Femur (tissue), 1 donor: ENCODE results near the gene SPATA20.
A peak's percentile ranks its signal among the peaks of the same experiment; 100 is the strongest.

Experiments used
- DNase-seq: peaks from one replicate; pipeline ENCODE4 v3.0.0-alpha.2; 2017

Gene SPATA20

DNA sequence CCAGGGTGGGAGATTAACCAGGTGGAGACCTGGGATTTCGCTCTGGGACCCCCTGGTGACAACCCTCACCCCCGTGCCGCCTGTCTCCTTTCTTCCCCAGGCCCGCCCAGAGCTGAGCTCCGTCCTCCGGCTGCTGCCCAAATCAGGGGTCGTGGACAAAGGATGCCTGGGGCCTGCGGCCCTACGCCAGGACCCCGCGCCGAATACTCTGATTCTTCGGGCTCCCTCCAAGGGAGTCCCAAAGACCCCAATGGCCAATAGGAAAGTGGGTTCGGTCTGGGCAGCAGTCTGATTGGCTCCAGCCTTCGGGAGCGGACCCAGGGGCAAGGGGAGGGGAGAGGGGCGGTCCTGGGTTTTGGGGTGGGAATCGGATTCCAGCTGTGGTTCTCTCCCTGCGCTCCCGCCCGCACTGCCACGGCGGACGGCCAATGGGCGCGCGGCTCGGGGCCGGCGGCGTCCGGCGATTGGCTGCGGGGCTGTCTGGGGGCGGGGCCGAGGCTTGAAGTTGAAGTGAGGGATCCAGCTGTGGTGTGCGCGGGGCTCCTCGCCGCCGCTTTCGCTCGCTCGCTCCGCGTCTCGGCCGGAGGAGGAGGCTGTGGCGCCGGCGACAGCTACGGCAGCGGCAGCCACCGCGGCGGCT lies 13.3 kb downstream of the SPATA20 start, which contains the start of gene CACNA1G:
Gene CACNA1G, plus strand, starts transcription at position 531 of the 640 bp plus-strand sequence. CDS start 745 bp downstream, outside the sequence.
- peak; percentile 98 for DNase-seq

DNA sequence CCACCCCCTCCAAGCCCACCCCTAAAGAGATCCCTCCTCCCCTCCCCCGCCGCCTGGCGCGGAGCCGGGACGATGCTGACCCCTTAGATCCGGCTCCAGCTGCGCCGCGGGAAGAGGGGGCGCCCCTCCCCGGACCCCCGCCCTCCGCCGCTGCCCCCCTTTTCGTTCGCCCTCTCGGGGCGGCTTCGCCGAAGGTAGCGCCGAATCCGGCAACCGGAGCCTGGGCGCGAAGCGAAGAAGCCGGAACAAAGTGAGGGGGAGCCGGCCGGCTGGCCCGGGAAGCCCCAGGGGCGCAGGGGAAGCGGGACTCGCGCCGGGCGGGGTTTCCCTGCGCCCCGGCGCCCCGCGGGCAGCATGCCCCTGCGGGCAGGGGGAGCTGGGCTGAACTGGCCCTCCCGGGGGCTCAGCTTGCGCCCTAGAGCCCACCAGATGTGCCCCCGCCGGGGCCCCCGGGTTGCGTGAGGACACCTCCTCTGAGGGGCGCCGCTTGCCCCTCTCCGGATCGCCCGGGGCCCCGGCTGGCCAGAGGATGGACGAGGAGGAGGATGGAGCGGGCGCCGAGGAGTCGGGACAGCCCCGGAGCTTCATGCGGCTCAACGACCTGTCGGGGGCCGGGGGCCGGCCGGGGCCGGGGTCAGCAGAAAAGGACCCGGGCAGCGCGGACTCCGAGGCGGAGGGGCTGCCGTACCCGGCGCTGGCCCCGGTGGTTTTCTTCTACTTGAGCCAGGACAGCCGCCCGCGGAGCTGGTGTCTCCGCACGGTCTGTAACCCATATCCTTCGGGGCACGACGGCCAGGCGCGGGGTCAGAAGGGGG lies 14.2 kb downstream of the SPATA20 start:
- peak; percentile 49 for DNase-seq

DNA sequence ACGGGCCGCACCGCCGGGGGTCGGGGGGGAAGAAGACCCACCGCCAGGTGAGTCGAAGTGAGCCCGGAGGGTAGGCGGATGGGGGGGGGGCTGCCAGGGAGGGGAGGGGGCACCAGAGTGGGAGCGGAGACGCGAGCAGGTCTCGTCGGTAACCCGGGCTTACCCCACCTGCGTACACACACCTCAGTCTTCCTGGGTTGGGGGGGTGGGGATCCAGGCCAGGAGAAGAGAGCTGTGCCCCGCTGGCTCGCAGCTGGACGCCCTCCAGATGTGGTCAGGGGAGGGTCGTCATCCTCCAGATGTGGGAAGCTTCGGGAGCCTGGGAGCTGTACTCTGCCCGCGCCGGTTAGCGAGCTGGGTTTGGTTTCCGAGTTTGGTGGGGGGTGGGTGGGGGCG lies 14.8 kb downstream of the SPATA20 start:
- DNase-seq = peak; percentile 60

DNA sequence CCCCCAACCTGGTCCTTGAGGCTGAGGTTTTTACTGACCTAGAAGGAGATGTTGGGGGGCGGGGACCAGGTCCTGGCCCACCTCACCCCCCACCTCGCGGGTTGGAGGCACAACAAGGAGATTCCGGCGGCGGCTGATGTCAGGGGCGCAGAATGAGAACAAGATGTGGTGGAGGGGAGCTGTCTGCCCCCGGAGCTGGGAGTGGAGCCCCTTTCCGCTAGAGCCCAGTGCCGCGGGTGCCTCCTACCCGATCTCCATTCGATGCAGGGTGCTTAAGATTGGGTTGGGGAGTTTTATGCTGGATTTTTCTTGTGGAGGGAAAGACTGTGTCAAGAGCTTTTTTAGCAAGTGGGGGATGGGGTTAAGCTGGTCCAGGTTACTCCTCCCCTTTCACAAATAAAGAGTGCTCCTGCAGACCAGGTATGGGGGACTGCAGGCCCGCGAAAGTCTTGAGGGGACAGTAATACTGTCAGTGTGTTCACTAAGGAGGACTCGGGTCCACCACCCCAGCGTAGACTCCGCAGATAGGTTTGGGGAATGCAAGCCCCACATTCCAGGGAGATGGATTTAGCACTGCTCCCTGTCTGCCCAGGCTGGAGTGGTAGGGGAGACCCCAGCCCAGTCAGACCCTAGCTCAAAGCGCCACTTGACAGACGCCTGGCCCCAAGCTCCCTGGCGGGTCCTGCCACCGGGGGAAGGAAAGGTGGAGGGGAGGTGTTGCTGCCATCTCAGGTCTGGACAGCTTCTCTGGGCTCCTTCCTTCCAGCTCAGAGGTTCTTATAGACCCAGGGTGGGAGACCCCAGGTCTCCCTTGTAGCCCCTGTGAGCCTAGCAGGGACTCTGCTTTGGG lies 15.5 kb downstream of the SPATA20 start:
- peak; percentile 57 for DNase-seq

DNA sequence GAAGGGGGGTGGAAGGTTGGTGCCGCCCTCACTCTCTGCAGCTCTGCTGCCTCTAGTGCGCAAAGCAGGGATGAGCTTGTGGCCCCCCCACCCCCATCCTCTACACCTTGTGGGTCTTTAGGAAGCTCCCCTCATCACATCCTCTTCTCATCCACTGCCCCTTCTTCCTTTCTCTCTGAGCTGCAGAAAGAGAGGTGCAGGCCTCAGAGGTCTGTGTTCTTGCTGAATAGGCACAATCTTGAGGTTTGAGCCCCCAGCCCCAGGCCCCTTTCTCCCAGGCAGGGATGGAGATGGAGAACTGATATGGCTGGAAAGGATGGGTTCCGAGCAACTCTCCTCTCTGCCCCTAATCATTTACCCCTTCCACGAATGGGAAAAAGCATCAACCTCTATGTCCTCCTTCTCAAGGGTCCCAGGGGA lies 16.1 kb downstream of the SPATA20 start:
- no peak for DNase-seq

DNA sequence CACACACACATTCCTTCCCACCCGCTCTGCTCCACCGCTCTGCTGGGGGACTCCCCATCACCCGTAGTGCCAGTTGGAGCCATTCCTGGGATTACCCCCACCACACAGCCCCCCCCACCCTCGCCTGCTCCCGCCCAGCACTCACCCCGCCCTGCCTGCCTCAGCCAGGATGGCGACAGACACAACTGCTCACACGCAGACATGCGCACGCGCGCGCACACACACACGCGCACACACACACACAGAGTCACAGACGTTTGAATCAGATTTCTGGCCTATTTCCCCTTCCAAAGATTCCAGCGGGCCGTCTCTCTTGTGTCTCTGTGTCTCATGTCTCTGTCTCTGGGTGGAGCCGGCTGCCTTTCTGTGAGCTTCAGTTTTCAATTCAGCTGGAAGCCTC lies 17.9 kb downstream of the SPATA20 start:
- peak; percentile 94 for DNase-seq

DNA sequence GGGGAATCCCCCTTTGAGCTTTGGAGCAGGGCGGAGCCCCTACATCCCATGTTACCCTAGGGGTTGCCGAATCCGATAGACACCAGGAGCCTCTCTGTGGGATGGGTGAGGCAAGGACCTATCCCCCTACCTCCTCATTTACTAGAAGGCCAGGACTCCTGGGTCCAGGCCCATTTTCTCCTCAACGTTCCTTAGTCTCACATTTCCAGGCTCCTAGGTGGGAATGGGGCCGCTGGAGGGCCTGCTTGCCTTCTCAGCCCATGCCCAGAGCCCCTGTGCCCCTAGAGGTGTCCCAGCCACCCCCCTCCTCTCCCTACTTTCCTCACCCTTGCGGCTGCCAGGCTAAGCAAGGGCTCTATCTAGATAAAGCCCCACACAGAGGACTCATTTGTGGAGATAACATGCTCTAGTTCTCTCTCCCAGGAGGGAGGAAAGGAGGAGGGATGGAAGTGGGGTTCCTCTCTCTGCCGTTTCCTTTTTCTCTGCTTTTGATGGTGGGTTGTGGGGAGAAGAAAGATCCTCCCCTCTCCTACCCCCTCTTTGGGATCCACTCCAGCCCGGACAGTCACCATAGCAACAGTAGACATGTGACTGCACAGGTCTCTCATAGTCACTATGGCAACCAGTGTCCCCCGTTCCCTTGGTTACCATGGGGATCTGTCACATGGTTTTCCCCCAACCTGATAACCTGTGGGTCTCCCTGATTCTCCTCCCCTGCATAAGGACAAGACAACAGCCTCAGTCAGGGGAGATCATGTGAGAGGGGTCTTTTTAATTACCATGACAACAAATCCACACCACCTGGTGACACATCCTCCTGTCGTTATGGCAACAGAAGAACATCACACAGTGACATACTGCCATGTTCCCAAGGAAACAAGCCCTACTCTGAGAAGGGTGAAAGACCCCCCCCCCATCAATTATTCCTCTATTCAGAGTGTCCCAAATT lies 18.7 kb downstream of the SPATA20 start:
- peak; percentile 75 for DNase-seq

DNA sequence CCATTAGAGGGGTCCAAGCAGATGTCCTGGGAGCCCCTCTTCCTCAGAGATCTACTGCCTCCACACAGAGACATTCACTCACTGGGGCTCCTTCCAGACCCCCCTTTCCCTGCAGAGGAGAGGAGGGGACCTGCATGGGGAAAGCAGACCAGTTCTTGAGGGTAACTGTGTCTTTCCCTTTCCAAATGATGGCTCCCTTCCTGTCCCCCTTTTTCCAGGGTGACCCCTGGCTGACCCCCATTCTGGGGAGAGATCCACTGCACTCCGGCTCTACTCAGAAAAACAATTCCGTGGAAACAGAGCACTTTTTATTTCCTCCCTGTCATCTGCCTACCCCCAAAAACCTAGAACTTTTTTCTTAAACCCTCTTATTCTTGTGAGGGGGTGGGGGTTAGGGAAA lies 19.9 kb downstream of the SPATA20 start:
- DNase-seq = no peak

DNA sequence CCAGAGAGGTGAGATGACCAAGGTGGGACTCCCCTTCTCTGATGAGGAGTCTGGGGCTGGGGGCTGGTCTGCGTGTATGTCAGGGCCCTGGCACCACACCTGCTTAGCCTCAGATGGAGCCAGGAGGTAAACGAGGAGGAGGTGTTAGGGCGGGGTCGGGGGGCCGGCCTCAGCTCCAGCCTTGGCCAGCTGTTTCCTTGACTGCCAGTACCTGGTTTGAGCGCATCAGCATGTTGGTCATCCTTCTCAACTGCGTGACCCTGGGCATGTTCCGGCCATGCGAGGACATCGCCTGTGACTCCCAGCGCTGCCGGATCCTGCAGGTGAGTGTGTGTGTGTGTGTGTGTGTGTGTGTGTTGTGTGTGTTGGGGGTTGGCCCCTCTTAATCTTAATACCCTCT lies 21.7 kb downstream of the SPATA20 start:
- no peak for DNase-seq

DNA sequence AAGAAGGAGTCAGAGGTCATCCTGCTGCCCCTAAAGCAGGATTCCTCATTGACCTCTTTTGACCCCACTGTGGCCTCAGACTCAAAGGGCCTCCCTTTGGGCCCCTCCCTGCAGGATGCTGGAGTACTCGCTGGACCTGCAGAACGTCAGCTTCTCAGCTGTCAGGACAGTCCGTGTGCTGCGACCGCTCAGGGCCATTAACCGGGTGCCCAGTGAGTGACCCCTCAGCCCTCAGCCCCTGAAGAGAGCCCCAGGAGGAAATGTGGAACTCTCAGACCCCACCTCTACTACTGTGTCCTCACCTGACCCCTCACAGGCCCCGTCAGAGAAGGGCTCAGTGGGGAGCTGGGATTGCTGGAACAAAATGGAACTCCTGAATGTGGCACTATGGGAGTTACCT lies 22.6 kb downstream of the SPATA20 start:
- no peak for DNase-seq

DNA sequence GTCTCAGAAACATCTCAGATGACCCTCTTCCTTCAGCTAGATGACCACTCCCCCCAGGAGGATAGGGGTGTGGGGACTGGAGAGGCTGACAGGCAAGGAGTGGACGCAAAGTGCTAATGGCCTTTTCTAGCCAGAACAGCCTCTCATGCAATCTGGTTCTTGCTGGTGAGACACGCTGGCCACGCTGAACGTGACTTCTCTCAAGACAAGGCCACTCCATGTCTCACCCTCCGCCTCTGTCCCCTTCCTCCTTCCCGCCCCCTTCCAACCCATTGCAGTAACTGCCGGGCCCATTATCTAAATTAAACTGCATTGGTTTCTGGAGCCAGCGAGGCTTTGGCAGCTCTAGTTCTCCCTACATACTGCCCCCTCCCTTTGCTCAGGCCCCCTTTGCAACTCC lies 23.1 kb downstream of the SPATA20 start:
- no peak for DNase-seq

DNA sequence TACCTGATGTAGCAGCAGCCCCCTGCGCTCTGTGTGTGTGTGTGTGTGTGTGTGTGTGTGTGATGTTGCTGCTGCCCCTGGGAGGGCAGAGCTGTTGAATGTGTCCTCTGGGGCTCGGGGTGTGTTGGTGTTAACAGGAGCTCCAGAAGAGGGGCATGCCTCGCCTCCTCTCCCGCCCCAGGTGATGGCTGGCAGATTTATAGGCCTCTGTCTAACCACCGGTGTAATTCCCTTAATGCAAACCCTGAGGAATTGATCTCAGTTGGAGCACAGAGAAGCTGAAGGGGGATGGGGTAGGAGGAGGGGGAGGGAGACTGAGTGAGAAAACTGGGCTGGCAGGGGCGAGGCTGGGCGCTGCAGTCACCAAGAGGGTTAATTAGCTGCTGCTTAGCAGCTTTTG lies 23.6 kb downstream of the SPATA20 start:
- DNase-seq = no peak

DNA sequence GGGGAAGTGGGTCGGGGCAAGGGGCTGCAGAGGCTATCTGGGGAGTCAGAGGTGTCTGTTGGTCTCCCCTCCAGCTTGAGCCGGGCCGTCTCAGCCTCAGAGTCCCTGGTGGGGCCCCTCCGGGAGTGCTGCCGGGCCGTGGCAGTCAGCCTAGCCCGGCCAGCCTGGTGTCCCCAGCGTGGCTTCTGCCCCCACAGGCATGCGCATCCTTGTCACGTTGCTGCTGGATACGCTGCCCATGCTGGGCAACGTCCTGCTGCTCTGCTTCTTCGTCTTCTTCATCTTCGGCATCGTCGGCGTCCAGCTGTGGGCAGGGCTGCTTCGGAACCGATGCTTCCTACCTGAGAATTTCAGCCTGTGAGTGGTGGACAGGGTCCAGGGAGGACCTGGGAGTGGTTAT lies 24.7 kb downstream of the SPATA20 start:
- DNase-seq = no peak

DNA sequence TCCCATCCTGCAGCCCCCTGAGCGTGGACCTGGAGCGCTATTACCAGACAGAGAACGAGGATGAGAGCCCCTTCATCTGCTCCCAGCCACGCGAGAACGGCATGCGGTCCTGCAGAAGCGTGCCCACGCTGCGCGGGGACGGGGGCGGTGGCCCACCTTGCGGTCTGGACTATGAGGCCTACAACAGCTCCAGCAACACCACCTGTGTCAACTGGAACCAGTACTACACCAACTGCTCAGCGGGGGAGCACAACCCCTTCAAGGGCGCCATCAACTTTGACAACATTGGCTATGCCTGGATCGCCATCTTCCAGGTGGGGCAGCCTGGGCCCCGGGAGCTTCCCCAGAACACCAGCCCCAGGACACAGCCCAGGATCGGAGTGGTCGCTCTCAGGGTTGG lies 25.6 kb downstream of the SPATA20 start:
- DNase-seq = no peak

DNA sequence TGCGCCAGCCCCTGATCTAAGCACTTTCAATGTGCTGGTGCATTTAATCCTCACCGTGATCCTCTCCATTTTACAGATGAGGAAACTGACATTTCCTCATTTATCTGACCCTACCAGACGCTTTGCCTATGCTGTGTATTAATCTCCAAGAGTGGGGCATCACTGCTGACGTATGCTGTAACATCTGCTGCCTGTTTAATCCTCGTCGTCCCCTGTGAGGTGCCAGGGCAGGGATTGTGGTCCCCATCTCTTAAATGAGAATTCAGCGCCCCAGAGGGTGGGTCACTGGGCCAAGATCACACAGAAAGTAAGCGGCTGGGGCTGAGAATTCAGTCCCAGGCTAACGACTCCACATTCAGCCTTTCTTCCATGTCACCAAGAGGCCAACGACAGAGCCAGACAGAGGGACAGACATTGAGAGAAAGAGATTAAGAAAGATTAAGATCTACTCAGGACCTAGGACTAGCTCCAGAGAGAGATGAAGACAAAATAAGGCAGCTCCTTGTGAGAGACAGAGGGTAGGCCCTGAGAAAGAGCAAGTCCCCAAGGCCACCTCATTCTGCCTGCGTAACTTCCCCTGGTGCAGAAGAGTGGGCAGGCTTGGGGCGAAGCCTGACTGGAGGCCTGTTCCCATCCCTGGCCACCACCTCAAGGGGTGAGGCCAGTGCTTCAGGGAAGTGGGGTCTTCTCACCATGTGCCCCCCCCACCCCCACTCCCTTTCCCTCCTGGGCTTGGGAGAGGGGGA lies 27.1 kb downstream of the SPATA20 start:
- no peak for DNase-seq

DNA sequence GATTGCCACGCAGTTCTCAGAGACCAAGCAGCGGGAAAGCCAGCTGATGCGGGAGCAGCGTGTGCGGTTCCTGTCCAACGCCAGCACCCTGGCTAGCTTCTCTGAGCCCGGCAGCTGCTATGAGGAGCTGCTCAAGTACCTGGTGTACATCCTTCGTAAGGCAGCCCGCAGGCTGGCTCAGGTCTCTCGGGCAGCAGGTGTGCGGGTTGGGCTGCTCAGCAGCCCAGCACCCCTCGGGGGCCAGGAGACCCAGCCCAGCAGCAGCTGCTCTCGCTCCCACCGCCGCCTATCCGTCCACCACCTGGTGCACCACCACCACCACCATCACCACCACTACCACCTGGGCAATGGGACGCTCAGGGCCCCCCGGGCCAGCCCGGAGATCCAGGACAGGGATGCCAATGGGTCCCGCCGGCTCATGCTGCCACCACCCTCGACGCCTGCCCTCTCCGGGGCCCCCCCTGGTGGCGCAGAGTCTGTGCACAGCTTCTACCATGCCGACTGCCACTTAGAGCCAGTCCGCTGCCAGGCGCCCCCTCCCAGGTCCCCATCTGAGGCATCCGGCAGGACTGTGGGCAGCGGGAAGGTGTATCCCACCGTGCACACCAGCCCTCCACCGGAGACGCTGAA lies 28.7 kb downstream of the SPATA20 start:
- DNase-seq = no peak

DNA sequence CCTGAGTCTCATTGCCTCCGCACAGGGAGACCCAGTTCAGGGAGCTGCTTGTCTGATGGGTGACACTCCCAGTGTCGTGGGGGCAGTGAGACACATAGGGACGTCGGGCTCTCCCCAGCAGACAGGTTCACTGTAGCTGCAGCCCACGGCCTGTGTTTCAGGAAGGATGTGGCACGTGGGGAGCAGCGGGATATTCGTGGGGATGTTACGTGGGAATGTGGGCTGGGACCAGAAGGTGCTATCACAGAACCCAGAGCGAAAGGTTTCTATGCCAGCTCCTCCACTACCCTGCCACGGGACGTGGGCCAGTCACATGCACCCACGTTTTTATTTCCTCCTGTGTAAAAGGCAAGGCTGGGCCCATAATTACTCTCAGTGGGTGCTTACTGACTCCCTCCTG lies 29.9 kb downstream of the SPATA20 start:
- DNase-seq = no peak

DNA sequence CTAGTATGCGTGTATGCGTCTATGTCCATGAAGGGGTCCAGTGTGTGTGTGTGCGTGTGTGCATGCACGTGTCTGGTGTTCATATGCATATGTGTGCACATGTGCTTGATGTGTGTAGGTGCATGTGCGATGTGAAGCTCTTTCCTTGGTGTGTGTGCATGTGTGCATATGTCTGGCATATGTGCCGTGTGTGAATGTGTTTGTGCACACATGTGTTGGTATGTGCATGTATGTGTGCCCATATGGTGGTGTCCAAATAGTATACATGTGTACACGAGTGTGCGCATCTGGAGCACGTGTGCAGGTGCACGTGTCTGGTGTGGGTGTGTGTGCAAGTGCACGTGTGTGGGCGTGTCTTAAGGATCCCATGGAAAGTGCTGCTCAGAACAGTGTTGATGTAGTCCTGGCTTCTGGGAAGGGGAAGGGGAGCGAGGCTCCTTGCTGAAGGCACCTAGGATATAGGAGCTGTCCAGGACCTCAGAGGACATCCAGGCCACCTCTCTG lies 30.5 kb downstream of the SPATA20 start:
- no peak for DNase-seq

DNA sequence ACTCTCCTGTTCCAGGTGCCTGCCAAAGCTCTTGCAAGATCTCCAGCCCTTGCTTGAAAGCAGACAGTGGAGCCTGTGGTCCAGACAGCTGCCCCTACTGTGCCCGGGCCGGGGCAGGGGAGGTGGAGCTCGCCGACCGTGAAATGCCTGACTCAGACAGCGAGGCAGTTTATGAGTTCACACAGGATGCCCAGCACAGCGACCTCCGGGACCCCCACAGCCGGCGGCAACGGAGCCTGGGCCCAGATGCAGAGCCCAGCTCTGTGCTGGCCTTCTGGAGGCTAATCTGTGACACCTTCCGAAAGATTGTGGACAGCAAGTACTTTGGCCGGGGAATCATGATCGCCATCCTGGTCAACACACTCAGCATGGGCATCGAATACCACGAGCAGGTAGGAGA lies 31.2 kb downstream of the SPATA20 start:
- no peak for DNase-seq

DNA sequence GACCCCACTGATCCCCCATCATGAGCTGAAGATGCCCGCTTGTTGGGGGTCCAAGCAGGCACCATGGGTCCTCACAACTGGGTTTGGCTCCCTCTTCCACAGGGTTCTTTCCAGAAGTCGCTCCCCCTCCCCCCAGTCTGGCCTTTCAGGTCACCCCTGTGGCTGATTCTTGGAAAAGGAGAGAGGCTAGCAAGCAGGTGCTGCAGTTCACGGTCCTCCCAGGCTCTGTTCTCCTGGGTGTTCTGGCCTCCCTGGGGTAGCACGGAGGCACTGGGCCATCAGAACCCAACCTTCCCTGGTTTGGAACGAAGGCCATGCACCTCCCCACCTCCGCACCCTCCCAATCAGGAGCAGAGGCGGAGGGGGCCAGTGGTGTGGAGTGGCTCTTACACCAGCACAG lies 32.4 kb downstream of the SPATA20 start:
- no peak for DNase-seq

DNA sequence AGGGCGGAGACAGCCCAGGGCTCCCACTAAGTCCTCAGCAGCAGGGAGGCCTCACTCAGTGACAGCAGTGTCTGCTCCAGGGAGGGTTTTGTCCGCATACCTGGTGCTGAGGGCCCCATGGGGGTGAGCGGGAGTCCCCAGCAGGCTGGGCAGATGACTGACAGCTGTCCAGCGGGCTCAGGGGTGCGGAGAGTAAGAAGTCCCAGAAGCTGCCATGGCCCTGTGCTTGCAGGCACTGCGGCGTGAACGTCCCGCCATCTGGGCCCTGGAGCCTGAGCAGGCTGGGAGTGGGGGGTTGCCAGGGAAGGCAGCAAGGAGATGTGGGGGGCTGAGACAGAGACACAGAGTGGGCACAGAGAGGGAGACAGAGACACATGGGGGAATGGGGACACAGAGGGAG lies 33.7 kb downstream of the SPATA20 start:
- DNase-seq = no peak
